Cerebellar nuclear complex (tissue), 1 donor: ENCODE data around the gene CEBPG.

Source experiments
- DNase-seq, 2 experiments: peaks; one replicate each; lab custom pipeline; 2025; lab: John Stamatoyannopoulos, UW

CEBPG gene

DNA sequence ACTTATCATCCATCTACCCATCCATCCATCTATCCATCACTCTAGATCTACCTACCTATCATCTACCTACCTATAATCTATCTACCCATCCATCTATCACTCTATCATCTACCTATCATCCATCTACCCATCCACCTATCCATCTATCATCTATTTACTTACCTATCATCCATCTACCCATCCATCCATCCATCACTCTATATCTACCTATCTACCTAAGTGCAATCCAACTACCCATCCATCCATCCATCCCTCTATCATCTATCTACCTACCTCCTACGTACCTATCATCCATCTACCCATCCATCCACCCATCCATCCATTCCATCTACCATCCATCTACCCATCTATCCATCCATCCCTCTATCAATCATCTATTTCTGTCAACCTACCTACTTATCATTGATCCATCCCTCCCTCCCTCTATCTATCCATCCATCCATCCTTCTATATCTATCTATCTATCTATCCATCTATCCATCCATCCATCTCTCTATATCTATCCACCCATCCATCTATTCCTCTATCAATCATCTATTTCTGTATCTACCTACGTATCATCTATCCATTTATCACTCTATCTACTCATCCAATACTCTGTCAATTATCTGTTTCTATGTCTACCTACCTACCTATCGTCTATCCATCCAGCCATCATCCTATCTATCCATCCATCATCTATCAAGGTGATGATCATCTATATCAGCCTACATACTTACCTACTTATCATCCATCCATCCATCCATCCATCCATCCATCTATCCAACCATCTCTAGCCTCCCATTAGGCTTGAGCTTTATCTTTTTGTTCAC is 49.1 kb downstream of the CEBPG start:
- no peak for DNase-seq

DNA sequence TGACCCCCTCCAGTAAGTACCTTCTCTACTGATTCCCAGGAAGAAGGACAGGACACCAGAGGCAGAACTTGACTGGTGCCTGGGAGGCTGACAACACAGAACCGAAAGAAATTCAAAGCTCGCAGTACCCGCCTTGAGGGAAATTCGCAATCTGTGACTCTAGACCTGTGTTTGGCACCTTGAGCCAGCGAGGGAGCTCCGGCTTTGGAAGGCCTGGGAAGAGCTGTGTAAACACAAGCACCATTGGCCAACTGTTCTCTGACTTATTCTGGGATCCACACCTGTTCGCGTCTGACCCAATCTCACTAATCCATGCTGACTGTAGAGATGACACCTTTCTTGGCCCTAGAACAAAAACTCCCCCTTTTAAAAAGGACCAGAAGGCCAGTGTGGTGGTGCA is 50.7 kb downstream of the CEBPG start:
- DNase-seq: no peak

DNA sequence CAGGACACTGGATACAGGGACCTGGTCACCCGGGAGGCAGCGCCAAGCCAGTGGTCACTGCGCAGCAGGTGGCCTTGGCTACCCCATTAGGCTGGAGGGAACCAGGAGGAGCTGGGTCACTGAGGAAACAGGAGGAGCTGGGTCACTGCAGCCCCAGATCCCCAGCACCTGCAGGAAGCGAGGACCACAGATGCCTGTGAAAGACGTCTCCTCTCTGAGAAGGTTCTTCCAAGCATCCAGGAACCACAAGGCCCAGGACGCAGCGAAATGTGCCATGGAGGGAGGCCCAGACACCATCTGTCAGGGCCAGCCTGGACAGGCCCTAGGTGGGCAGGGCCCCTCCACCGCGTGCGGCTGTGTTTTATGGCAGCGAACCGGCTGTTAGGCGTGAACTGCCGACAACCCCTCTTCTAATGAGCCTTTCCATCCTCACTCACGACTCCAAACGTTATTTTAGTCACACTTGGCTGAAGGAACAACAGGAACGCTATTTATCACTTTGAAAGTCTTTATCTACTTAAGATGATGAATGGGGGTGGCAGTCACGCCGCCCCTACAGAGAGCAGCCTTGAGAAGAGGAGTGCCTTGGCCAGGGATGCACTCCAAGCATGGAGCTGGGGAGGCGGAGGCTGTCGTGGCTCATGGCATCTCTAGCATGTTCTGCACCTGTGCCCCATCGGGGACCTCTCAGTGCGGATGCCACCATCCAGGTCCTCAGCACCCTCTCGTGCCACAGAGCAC is 53.3 kb downstream of the CEBPG start:
- no peak for DNase-seq

DNA sequence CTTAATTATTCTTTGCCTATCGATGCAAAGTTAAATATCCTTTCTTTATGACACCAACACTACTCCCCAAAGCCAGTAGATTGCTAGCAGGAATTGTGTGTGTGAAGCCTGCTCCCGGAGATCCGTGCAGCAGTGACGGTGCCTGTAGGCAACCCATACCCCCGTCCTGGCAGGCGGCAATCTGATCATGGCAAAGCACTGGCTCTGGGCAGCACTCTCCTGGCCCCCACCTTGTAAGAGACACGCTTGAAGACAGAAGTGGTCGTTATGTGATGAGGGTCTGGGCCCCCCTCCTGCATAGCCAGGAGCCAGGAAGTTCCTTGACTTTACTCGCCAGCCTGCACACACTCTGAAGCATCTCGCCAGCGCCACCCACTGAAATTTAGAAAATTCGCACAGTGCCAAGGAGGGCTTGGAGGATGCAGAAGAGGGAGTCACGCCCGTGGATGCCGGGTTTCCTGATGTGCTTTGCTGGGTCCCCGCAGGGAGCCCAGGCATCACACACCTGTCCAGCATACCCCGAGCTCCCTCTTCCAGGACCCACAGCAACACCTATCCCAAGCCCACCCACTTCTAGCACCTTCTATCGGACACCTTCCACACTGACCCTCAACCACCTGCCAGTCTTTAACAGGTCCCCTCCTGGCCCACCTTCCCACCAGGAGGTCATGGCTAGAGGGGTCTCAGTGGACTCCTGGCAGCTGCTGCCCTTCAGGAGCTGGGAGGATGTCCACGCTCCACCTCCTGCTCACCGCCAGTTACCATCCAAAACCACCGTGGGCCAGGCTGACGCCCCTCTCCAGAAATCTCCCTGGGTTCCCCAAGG is 54.5 kb downstream of the CEBPG start:
- no peak for DNase-seq

DNA sequence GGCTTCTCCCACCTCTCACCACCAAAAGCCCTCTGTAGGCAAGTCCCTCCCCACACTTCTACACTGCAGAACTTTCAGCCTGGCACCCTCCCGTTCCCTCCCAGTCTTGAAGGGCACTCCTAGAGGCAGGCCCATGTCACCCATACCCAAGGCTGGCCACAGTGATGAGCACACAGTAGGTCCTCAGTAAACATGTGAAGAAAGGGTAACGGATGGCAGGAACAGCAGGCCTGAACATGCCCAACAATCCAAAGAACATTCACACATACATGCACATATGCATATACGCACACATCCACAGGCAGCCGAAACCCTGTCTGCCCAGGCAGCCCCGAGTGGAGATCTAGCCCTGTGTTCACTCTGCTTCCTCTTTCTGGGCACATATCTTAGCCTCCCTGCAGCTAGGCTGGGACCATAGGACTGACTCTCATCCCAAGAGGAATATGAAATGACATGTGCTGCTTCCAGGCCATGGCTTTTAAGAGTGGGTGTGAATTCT is 55.2 kb downstream of the CEBPG start:
- DNase-seq: no peak

DNA sequence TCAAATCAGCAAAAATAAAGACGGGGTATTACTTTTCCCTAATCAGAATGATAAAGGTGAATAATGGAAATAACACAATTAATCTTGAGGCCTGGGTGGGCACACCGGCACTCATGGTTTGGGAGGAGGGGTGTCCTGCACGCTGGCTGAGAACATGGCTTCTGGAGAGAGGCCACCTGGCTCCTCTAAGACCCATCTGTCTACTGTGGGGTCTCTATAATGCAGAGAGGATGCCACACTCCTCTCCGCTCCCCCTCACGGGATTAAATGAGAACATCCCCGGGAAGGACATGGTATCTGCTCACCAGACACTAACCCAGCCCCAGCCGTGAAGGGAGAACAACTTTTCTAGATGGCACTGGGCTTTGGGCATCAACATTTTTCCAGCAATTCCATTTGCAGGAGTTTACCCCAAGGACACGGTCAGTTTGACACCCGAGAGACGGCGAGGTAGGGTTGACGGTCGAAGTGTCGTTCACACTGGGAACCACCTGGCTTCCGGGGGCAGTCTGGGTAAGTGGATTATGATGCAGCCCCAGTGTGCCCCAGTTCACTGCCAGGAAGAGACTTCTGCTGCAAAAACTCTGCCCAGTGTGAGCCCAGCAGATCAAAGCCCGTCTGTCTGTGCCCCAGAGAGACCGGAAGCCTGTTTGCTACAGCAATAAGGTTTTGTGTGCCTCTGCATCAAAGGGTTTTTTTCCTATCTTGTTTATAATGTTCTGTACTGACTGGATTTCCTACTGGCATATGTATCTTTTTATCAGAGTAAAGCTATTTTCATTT is 56.6 kb downstream of the CEBPG start:
- no peak for DNase-seq

DNA sequence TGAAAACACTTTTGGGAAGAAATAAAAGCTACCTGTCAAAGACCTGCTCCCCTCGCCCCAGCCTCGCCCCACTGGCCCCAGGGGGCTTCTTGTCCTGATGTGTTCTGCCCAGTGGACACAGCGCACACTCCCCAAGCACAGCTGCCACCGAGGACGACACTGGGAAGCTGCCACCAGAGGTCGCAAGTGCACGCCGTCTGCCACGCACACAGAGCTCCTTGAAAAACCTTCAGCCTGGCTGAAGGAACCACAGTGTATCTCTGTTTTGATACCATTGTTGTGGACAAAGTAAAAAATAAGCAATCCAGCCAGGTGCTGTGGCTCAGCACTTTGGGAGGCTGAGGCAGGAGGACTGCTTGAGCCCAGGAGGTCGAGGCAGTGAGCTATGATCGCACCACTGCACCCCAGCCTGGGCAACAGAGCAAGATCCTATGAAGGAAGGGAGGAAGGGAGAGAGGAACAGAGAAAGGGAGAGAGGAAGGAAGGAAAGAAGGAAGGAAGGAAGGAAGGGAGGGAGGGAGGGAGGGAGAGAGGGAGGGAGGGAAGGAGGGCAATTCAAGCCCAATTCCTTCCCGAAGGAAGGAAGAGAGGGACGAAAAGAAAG is 57.3 kb downstream of the CEBPG start:
- peak in 1 of 2 experiments; percentile 39 for DNase-seq

DNA sequence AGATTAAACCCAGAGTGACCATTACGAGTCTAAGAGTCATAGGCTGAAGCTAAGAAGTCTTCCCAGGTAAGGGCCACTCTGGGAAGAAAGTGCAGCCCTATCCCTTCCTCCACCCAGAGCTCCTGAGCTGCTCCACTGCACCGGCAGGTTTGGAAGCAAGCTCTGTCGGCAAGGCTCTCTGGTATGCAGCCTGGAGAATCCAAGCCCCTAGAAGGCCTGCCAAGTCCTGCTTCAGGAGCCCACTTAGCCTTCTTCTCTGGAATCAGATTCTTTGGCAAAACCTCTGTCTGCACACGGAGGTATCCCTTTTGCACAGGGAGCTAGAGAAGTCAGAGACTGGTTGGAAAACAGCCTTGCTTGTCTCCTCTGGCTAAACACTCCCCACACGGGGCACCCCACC is 58.5 kb downstream of the CEBPG start:
- DNase-seq: no peak
